NT2/D1 (cell line): ENCODE data around the gene FAF2.

Source experiments
- YY1 ChIP-seq: IDR thresholded peaks from 2 replicates; pipeline ENCODE4 v1.6.1; 2011; ENCODE audit not compliant: insufficient read length, insufficient read depth
- ZNF274 ChIP-seq: IDR thresholded peaks from 2 replicates; pipeline ENCODE4 v1.6.1; 2011; ENCODE audit warnings: mild to moderate bottlenecking, low read depth, low read length

- TF ChIP-seq ZNF274 (no peak), YY1 (no peak)
Measured at GRCh38 chr5:176529116-176529740, 81.0 kb downstream of the FAF2 start.
